Esophagus mucosa (tissue), 1 donor: Measurements from ENCODE around the gene AGAP4. TPM values are rescaled to one million over a fixed set of nuclear protein-coding genes. Genes with fewer than 3 reads are reported as not detected.
A peak's percentile ranks its signal among the peaks of the same experiment; 100 is the strongest.
"Not testable (repeated sequence)": the region's sequence is repeated elsewhere in the genome, so short reads cannot be mapped to it uniquely, and the experiment has no call there.

ENCODE experiments used
- ATAC-seq: fragments of 200-7000 bp; cut with Tn5 transposase; one replicate; pipeline ENCODE4 v1.9.1; 2020
- total RNA-seq: library from RNA; stranded (reverse); gene quantifications from one replicate; pipeline ENCODE4 v1.2.4, GENCODE V29; 2023
- donor health status: DM: yes; HTN: yes; CAD: no.

AGAP4 gene
- total RNA-seq, 1 donor from 2014 or later = 8.1 TPM

GRCh38 chr10:45790694-45791426 is 56.4 kb downstream of the AGAP4 start:
- ATAC-seq = peak; percentile 95

GRCh38 chr10:45789991-45790390 is 57.3 kb downstream of the AGAP4 start:
- not testable (repeated sequence) for ATAC-seq

GRCh38 chr10:45787212-45787741 is 60.0 kb downstream of the AGAP4 start:
- not testable (repeated sequence) for ATAC-seq

DNA sequence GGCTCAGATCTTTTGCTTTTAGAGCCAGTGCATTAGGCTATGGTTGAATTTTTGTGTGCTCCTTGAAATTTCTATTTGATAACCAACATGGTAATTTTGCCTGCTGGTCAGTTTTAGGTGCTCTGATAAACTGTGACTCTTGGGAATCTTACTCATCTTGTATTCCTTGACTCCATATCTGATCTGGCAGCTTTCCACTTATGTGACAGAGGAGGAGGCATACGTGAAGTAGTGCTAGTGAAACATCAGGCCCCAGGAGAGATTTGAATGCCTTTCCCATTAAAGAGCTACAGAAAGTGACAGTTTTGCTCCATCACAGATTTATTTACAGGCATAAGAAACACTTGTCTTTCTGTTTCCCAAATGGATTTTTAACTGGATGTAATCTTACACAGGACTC is 61.1 kb downstream of the AGAP4 start:
- ATAC-seq = not testable (repeated sequence)

Other genes with a start within 250 kb of the AGAP4 start
- gene ZFAND4, start 174.7 kb downstream of the AGAP4 start, total RNA-seq = 5.0 TPM
- gene WASHC2C, start 120.2 kb downstream of the AGAP4 start, total RNA-seq = 17.9 TPM
- 42.2 TPM for gene TIMM23, start 125.0 kb upstream of the AGAP4 start, total RNA-seq
- 100 TPM for gene NCOA4, start 183.1 kb upstream of the AGAP4 start, total RNA-seq
- 0.64 TPM for gene MSMB, start 198.8 kb upstream of the AGAP4 start, total RNA-seq